Astrocyte (in vitro differentiated cells and primary cell): Measurements from ENCODE around the gene VENTX. TPM values are rescaled to one million over a fixed set of nuclear protein-coding genes. Genes with fewer than 3 reads are reported as not detected.

ENCODE experiments used
- DNase-seq: peaks from one replicate; pipeline ENCODE4 v3.0.0-alpha.2; 2010; ENCODE audit warnings: low read depth
- FAIRE-seq: peaks from 2 replicates; lab custom pipeline; 2011; peaks lifted over from hg19 to GRCh38; lab: Jason Lieb, UNC
- H2AFZ ChIP-seq: 2 replicates; pipeline ENCODE4 v1.6.0; 2012; ENCODE audit warnings: low read depth, low read length, inconsistent platforms
- H3K27ac ChIP-seq: 2 replicates; pipeline ENCODE4 v1.5.1; 2011; ENCODE audit warnings: low read depth, low read length, inconsistent platforms
- H3K27me3 ChIP-seq: 2 replicates; pipeline ENCODE4 v1.6.0; 2011; ENCODE audit warnings: low read length, inconsistent platforms; ENCODE audit not compliant: insufficient read depth
- H3K36me3 ChIP-seq: 2 replicates; pipeline ENCODE4 v1.5.1; 2011; ENCODE audit warnings: low read length, inconsistent platforms; ENCODE audit not compliant: insufficient read depth
- H3K4me1 ChIP-seq: 2 replicates; pipeline ENCODE4 v1.5.1; 2011; ENCODE audit warnings: low read length, inconsistent platforms; ENCODE audit not compliant: insufficient read depth
- H3K4me2 ChIP-seq: 2 replicates; pipeline ENCODE4 v1.6.0; 2012; ENCODE audit warnings: low read length, inconsistent platforms
- H3K4me3 ChIP-seq: 2 replicates; pipeline ENCODE4 v1.5.1; 2011; ENCODE audit warnings: low read depth, mild to moderate bottlenecking, low read length, inconsistent platforms; ENCODE audit not compliant: insufficient read depth
- H3K79me2 ChIP-seq: 2 replicates; pipeline ENCODE4 v1.6.0; 2012; ENCODE audit warnings: mild to moderate bottlenecking, low read length, inconsistent platforms; ENCODE audit not compliant: insufficient read depth
- H3K9ac ChIP-seq: 2 replicates; pipeline ENCODE4 v1.6.0; 2012; ENCODE audit warnings: mild to moderate bottlenecking, low read length, inconsistent platforms
- H3K9me3 ChIP-seq: 2 replicates; pipeline ENCODE4 v1.5.1; 2012; ENCODE audit warnings: low read depth, mild to moderate bottlenecking, low read length, inconsistent platforms; ENCODE audit not compliant: insufficient read depth
- H4K20me1 ChIP-seq: 2 replicates; pipeline ENCODE4 v1.6.0; 2012; ENCODE audit warnings: low read length, inconsistent platforms; ENCODE audit not compliant: insufficient read depth
- H3K27ac Mint-ChIP-seq: one replicate; pipeline ENCODE4 v1.8.0; 2021; ENCODE audit warnings: mild to moderate bottlenecking, mixed read lengths; ENCODE audit not compliant: unreplicated experiment
- H3K27me3 Mint-ChIP-seq: one replicate; pipeline ENCODE4 v1.8.0; 2021; ENCODE audit warnings: low read depth, mixed read lengths; ENCODE audit not compliant: unreplicated experiment
- H3K36me3 Mint-ChIP-seq: one replicate; pipeline ENCODE4 v1.8.0; 2021; ENCODE audit warnings: low read depth, mixed read lengths; ENCODE audit not compliant: unreplicated experiment
- H3K4me1 Mint-ChIP-seq: one replicate; pipeline ENCODE4 v1.8.0; 2021; ENCODE audit warnings: low read depth, mixed read lengths; ENCODE audit not compliant: unreplicated experiment
- H3K4me3 Mint-ChIP-seq: one replicate; pipeline ENCODE4 v1.8.0; 2021; ENCODE audit warnings: mild to moderate bottlenecking, moderate library complexity, mixed read lengths; ENCODE audit not compliant: unreplicated experiment
- H3K9me3 Mint-ChIP-seq: one replicate; pipeline ENCODE4 v1.8.0; 2021; ENCODE audit warnings: mild to moderate bottlenecking, mixed read lengths; ENCODE audit not compliant: unreplicated experiment
- EZH2 ChIP-seq: IDR thresholded peaks from 2 replicates; pipeline ENCODE4 v1.6.1; 2012; ENCODE audit warnings: mild to moderate bottlenecking, low read length, inconsistent platforms; ENCODE audit not compliant: insufficient read depth
- total RNA-seq: library from RNA; stranded (reverse); gene quantifications from 2 replicates; pipeline ENCODE4 v1.2.1, GENCODE V29; 2021
- TF ChIP-seq, protein P1 (sequence below): IDR thresholded peaks from 2 replicates; pipeline ENCODE4 v1.5.1; 2011; ENCODE audit warnings: low read depth, mild to moderate bottlenecking, inconsistent platforms, low read length, moderate library complexity; ENCODE audit not compliant: insufficient read depth

VENTX gene
- total RNA-seq, 1 donor from 2014 or later: 0.11 TPM

DNA sequence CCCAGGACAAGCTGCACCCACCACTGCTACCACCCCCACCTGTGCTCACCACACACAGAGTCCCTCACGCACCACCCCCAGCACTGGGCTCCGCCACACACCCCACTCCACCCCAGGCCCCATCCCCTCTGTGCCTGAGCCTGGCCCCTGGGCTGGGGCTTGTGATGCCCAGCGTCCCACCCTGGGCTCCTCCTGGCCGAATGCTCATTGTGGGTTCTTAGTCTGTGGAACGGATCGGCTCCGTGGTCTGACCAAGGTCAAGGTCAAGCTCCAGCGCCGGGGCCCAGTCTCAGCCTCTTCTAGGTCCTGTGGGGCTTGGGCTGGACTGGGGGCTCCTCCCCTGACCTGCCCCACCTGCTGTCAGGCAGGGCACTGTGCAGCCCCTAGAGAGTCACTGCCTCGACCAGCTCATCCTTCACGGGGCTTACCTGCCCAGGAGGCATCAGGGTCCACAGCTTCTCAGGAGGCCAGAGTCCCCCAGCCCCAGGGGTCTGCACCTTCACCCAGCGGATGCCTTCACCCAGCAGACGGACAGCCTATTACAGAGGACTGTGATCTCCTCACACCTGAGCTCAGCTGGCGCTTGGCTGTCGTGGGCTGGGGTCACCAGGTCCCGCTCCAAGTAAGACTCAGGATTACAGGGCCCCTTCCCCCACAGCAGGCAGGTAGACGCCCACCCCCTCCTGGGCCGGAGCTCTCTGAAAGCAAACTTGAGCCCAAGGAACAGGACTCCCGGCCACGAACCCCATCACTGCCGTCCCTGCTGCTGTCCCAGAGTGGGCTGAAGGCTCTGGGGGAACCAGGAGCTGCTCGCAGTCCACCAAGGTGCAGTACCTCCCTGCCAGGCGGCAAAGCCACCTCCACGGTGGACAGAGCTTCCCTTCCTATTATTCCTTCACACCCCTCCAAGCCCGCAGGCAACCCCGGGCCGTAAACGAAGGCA, 22.9 kb upstream of the VENTX start:
- no peak for DNase-seq
- no peaks in the 10 kb centered on the region for H3K36me3 Mint-ChIP-seq

DNA sequence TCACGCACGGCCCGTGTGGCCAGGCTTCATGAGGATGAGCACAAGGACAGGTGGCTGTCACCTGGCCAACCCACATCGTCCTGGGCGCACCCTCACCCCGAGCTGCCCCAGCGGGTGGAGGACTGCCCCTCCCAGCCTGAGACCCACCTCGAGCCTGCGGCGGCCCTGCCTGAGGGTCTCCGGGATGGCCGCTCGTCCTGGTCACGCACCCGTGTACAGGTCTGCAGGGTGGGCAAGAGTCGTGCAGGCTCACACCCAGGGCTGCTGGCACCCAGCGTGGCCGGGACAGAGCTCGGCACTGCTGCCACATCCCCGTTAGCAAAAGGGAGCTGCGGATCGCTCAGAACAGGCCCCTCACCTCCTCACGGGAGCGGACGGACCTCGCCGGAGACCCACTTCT, 22.1 kb upstream of the VENTX start:
- FAIRE-seq: no peak
- Histone ChIP-seq H3K4me3 (no peak overlapping the region), H3K9me3 (no peaks in the 10 kb centered on the region), H3K27me3 (peaks cover 2% of the 10 kb centered on the region), H3K36me3 (no peaks in the 10 kb centered on the region), H3K4me1 (no peaks in the 10 kb centered on the region), H3K79me2 (no peaks in the 10 kb centered on the region), H2AFZ (no peak overlapping the region), H3K9ac (no peak overlapping the region), H4K20me1 (no peaks in the 10 kb centered on the region), H3K27ac (no peak overlapping the region), H3K4me2 (no peak overlapping the region)
- Mint-ChIP-seq H3K4me1 (no peaks in the 10 kb centered on the region), H3K27me3 (peaks cover 34% of the 10 kb centered on the region), H3K4me3 (no peak overlapping the region), H3K27ac (no peak overlapping the region), H3K36me3 (no peaks in the 10 kb centered on the region), H3K9me3 (no peaks in the 10 kb centered on the region)
- DNase-seq: no peak
- TF ChIP-seq EZH2: no peak
- TF ChIP-seq, protein P1, sequence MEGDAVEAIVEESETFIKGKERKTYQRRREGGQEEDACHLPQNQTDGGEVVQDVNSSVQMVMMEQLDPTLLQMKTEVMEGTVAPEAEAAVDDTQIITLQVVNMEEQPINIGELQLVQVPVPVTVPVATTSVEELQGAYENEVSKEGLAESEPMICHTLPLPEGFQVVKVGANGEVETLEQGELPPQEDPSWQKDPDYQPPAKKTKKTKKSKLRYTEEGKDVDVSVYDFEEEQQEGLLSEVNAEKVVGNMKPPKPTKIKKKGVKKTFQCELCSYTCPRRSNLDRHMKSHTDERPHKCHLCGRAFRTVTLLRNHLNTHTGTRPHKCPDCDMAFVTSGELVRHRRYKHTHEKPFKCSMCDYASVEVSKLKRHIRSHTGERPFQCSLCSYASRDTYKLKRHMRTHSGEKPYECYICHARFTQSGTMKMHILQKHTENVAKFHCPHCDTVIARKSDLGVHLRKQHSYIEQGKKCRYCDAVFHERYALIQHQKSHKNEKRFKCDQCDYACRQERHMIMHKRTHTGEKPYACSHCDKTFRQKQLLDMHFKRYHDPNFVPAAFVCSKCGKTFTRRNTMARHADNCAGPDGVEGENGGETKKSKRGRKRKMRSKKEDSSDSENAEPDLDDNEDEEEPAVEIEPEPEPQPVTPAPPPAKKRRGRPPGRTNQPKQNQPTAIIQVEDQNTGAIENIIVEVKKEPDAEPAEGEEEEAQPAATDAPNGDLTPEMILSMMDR: no peak

More for the DNA sequence above, 22.9 kb upstream of the VENTX start:
- H3K9ac ChIP-seq: no peak overlapping the region
- Mint-ChIP-seq H3K4me1 (no peaks in the 10 kb centered on the region), H3K4me3 (no peak overlapping the region), H3K9me3 (no peaks in the 10 kb centered on the region), H3K27me3 (peaks cover 34% of the 10 kb centered on the region), H3K27ac (no peak overlapping the region)
- no peaks in the 10 kb centered on the region for H3K9me3 ChIP-seq
- H3K4me1 ChIP-seq: no peaks in the 10 kb centered on the region
- H3K27me3 ChIP-seq: peaks cover 2% of the 10 kb centered on the region
- H3K27ac ChIP-seq: no peak overlapping the region
- no peak overlapping the region for H3K4me3 ChIP-seq
- H3K4me2 ChIP-seq: no peak overlapping the region
- H4K20me1 ChIP-seq: no peaks in the 10 kb centered on the region
- no peaks in the 10 kb centered on the region for H3K36me3 ChIP-seq
- no peak for FAIRE-seq
- no peaks in the 10 kb centered on the region for H3K79me2 ChIP-seq
- TF ChIP-seq, protein P1: no peak
- TF ChIP-seq EZH2: no peak
- H2AFZ ChIP-seq: no peak overlapping the region

DNA sequence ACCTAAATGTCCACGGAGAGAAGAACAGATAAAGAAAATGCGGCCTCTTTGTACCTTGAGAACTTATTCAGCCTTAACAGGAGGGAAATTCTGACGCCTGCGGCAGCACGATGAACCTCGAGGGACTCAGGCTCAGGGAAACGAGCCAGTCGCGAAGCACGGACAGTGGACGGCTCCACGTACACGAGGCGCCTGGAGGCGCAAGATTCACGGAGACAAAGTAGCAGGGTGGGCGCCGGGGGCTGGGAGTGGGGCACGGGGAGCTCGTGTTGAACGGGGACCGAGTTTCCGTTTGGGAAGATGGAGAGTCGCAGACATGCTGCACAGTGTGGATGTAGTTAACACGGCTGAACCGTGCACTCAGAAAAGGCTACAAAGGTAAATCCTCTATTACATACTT, 20.9 kb upstream of the VENTX start:
- Mint-ChIP-seq H3K9me3 (no peaks in the 10 kb centered on the region), H3K27me3 (peaks cover 42% of the 10 kb centered on the region), H3K4me1 (no peaks in the 10 kb centered on the region), H3K27ac (no peak overlapping the region), H3K4me3 (no peak overlapping the region), H3K36me3 (no peaks in the 10 kb centered on the region)
- H3K27ac ChIP-seq: no peak overlapping the region
- H4K20me1 ChIP-seq: no peaks in the 10 kb centered on the region
- DNase-seq: no peak
- H3K9me3 ChIP-seq: no peaks in the 10 kb centered on the region
- H2AFZ ChIP-seq: no peak overlapping the region
- peaks cover 2% of the 10 kb centered on the region for H3K27me3 ChIP-seq
- TF ChIP-seq, protein P1: no peak
- no peak for TF ChIP-seq EZH2
- H3K9ac ChIP-seq: no peak overlapping the region
- no peak overlapping the region for H3K4me2 ChIP-seq
- no peak for FAIRE-seq
- no peak overlapping the region for H3K4me3 ChIP-seq
- no peaks in the 10 kb centered on the region for H3K4me1 ChIP-seq
- H3K36me3 ChIP-seq: no peaks in the 10 kb centered on the region
- no peaks in the 10 kb centered on the region for H3K79me2 ChIP-seq
